GM12801 (cell line): ENCODE results near the gene SAAL1.

Experiments used
- CTCF ChIP-seq: IDR thresholded peaks from one replicate; pipeline ENCODE4 v1.5.1; 2011; ENCODE audit warnings: control low read depth; ENCODE audit not compliant: insufficient read length; ENCODE audit errors: extremely low read depth

Gene SAAL1

GRCh38 chr11:18063862-18064434 is 41.9 kb downstream of the SAAL1 start:
- TF ChIP-seq CTCF = no peak

- no peak for TF ChIP-seq CTCF
These were observed 42.8 kb downstream of the SAAL1 start for GRCh38 chr11:18063125-18063524.

GRCh38 chr11:18061351-18061750 is 44.5 kb downstream of the SAAL1 start:
- no peak for TF ChIP-seq CTCF

GRCh38 chr11:18056561-18057181 is 49.2 kb downstream of the SAAL1 start:
- no peak for TF ChIP-seq CTCF

- no peak for TF ChIP-seq CTCF
These were observed 51.3 kb downstream of the SAAL1 start for GRCh38 chr11:18054511-18055103.

GRCh38 chr11:18050848-18051247 is 55.0 kb downstream of the SAAL1 start:
- TF ChIP-seq CTCF = no peak

- TF ChIP-seq CTCF = no peak
These were observed 59.6 kb downstream of the SAAL1 start, which contains the start of gene TPH1 for GRCh38 chr11:18046116-18046777. TPH1 (minus strand) TSS chr11:18046269; CDS start chr11:18040762, 5,507 bp downstream.
